K562 (cell line): ENCODE results near the gene TSPAN13. TPM values are rescaled to one million over a fixed set of nuclear protein-coding genes. Genes with fewer than 3 reads are reported as not detected.

Experiments
- ATAC-seq: fragments of 200-7000 bp; cut with Tn5 transposase; 3 replicates; pipeline ENCODE4 v1.9.1; 2020; ENCODE audit warnings: moderate library complexity
- BruUV-seq: library from RNA; stranded (reverse); fragments of 400-500 nt; replicated peaks from 2 replicates; lab custom pipeline; 2021; lab: Mats Ljungman, UMichigan
- CTCF ChIA-PET: fragments of 300-600 bp; formaldehyde crosslinking; extraction: SDS; loops from one replicate; lab custom pipeline; 2021; ENCODE audit warnings: low intra/inter-chr PET ratio; lab: Yijun Ruan, JAX
- POLR2A ChIA-PET: fragments of 300-600, 350-650 bp; sonication (Branson Sonifier 250); formaldehyde crosslinking; extraction: SDS; loops from one replicate; lab custom pipeline; 2021; ENCODE audit warnings: antibody characterized with exemption, inconsistent platforms; lab: Yijun Ruan, JAX
- DNase-seq, 4 experiments: peaks; one replicate each; pipeline versions ENCODE4 v3.0.0 to v3.0.0-alpha.2; 2011 to 2018; ENCODE audit warnings: low spot score in 3 of 4, mixed read lengths in 3 of 4; ENCODE audit errors: extremely low read depth in 1 of 4
- FAIRE-seq: peaks from 2 replicates; lab custom pipeline; 2011; peaks lifted over from hg19 to GRCh38; lab: Jason Lieb, UNC
- H2AFZ ChIP-seq: 2 replicates; pipeline ENCODE4 v1.6.0; 2011; ENCODE audit warnings: low read depth, low read length, control low read depth, inconsistent platforms
- H3K27ac ChIP-seq: fragments of 200-600 bp; 3 replicates; pipeline ENCODE4 v1.8.0; 2011; ENCODE audit warnings: low read depth, mild to moderate bottlenecking, control low read depth, inconsistent platforms, low read length, moderate library complexity, mixed read lengths; ENCODE audit errors: extremely low read depth
- H3K27me3 ChIP-seq, 2 experiments: fragments of 300-600 bp in 1 of 2; 2 replicates in 1 of 2; 3 replicates in 1 of 2; pipeline versions ENCODE4 v1.6.0 to v1.8.0; 2011; ENCODE audit warnings: inconsistent platforms in 2 of 2, low read length in 2 of 2, mild to moderate bottlenecking in 1 of 2, mixed read lengths in 1 of 2, moderate library complexity in 1 of 2; ENCODE audit not compliant: control insufficient read depth in 2 of 2, insufficient read depth in 2 of 2
- H3K36me3 ChIP-seq: fragments of 300-600 bp; 3 replicates; pipeline ENCODE4 v1.8.0; 2011; ENCODE audit warnings: mild to moderate bottlenecking, low read length, inconsistent platforms; ENCODE audit not compliant: control insufficient read depth, insufficient read depth
- H3K4me1 ChIP-seq, 2 experiments: fragments of 200-600 bp in 1 of 2; replicated peaks in 1 of 2; 2 replicates in 1 of 2; 3 replicates in 1 of 2; pipeline versions ENCODE4 v1.5.1 to v1.8.0; 2011; ENCODE audit warnings: inconsistent platforms in 2 of 2, low read length in 2 of 2, mild to moderate bottlenecking in 1 of 2, mixed read lengths in 1 of 2, moderate library complexity in 1 of 2; ENCODE audit not compliant: control insufficient read depth in 2 of 2, insufficient read depth in 2 of 2
- H3K4me2 ChIP-seq: 2 replicates; pipeline ENCODE4 v1.6.1; 2011; ENCODE audit warnings: low read length, control low read depth, inconsistent platforms, mixed read lengths; ENCODE audit not compliant: insufficient read depth
- H3K4me3 ChIP-seq: fragments of 200-600 bp; sonication (generic), shearing (Covaris generic); 2 replicates; pipeline ENCODE4 v1.5.1; 2016; ENCODE audit warnings: control low read depth, inconsistent platforms
- H3K79me2 ChIP-seq: fragments of 200-600 bp; 3 replicates; pipeline ENCODE4 v1.8.0; 2011; ENCODE audit warnings: low read length, inconsistent platforms; ENCODE audit not compliant: control insufficient read depth, insufficient read depth
- H3K9ac ChIP-seq, 2 experiments: 2 replicates each; pipeline versions ENCODE4 v1.6.0 to v1.6.1; 2011; ENCODE audit warnings: low read depth in 2 of 2, low read length in 2 of 2, control low read depth in 1 of 2, inconsistent platforms in 1 of 2, mild to moderate bottlenecking in 1 of 2, mixed read lengths in 1 of 2; ENCODE audit not compliant: insufficient read depth in 1 of 2
- H3K9me1 ChIP-seq: one replicate; pipeline ENCODE4 v1.6.0; 2011; ENCODE audit warnings: inconsistent platforms, mild to moderate bottlenecking, low read length, moderate library complexity; ENCODE audit not compliant: control insufficient read depth, insufficient read depth
- H3K9me3 ChIP-seq: replicated peaks from 2 replicates; pipeline ENCODE4 v1.5.1; 2011; ENCODE audit warnings: low read depth, low read length, inconsistent platforms; ENCODE audit not compliant: control insufficient read depth, insufficient read depth
- H4K20me1 ChIP-seq: replicated peaks from 2 replicates; pipeline ENCODE4 v1.6.1; 2011; ENCODE audit warnings: low read length, inconsistent platforms, mixed read lengths; ENCODE audit not compliant: control insufficient read depth, insufficient read depth
- CBX1 ChIP-seq: sonication (generic); IDR thresholded peaks from 2 replicates; pipeline ENCODE4 v1.6.1; 2016; ENCODE audit warnings: antibody characterized with exemption, low read depth, mild to moderate bottlenecking
- FOXJ2 ChIP-seq: fragments of 200-800 bp; sonication (Bioruptor generic); IDR thresholded peaks from 2 replicates; pipeline ENCODE4 v1.6.1; 2016; ENCODE audit warnings: missing genetic modification characterization, missing compliant biosample characterization
- MCM7 ChIP-seq, 2 experiments: fragments of 450-650 bp; IDR thresholded peaks; 2 replicates each; pipeline ENCODE4 v1.6.1; 2016 to 2018
- ZNF584 ChIP-seq: fragments of 200-800 bp; sonication (Bioruptor generic); IDR thresholded peaks from 2 replicates; pipeline ENCODE4 v1.6.1; 2016; ENCODE audit warnings: low read depth, mild to moderate bottlenecking, missing genetic modification characterization, missing compliant biosample characterization
- WGBS: fragments of 100-300 bp; shearing (Covaris generic); methylation state at CpG from one replicate; pipeline ENCODE4 v1.1.6; 2016; ENCODE audit warnings: low coverage, mixed read lengths; ENCODE audit not compliant: insufficient coverage; ENCODE audit errors: missing lambda C conversion rate; 5-methylcytosine and 5-hydroxymethylcytosine counted together
- in situ Hi-C: fragments of 300-500 bp; cut with MboI; formaldehyde crosslinking; loops from 4 replicates; pipeline ENCODE4 v1.15.0; 2018; ENCODE audit warnings: inconsistent platforms, mixed read lengths
- intact Hi-C: fragments of 100-400 bp; cut with micrococcal nuclease; formaldehyde crosslinking; loops from 2 replicates; pipeline ENCODE4 v1.14.2; 2022
- polyA plus RNA-seq, 8 experiments: library from polyadenylated mRNA; depleted of rRNA in 4 of 8; stranded (reverse) in 5 of 8; unstranded in 3 of 8; fragments of >200 nt; fragmentation: Nextera tagmentation in 2 of 8; fragmentation: Illumina TruSeq in 1 of 8; extraction: Ambion mirVana in 2 of 8; extraction: Trizol in 1 of 8; gene quantifications; 2 replicates each; pipeline versions ENCODE4 v1.2.1 to v1.2.3, GENCODE V29; 2011 to 2014; ENCODE audit warnings: inconsistent platforms in 1 of 8, missing spikeins in 1 of 8
- total RNA-seq, 7 experiments: library from RNA; depleted of rRNA in 6 of 7; stranded (reverse); fragments of >200 nt in 6 of 7; fragmentation: Illumina TruSeq in 2 of 7; extraction: Trizol in 2 of 7; gene quantifications; 2 replicates each; pipeline versions ENCODE4 v1.2.1 to v1.2.3, GENCODE V29; 2011 to 2021; ENCODE audit warnings: low replicate concordance in 1 of 7
- TF ChIP-seq, protein P1 (sequence below): fragments of 450-650 bp; formaldehyde crosslinking; IDR thresholded peaks from 2 replicates; pipeline ENCODE4 v1.4.0; 2020; ENCODE audit warnings: mild to moderate bottlenecking, mixed read lengths
- TF ChIP-seq, protein P2 (sequence below): sonication (generic); formaldehyde crosslinking; IDR thresholded peaks from 2 replicates; pipeline ENCODE4 v1.5.0; 2020; ENCODE audit warnings: missing genetic modification reagents

Gene TSPAN13
- total and polyA plus RNA-seq, 9 of the 15 experiments (the other 6 are each of a cell fraction or from before 2014, with no cell fraction given) = 7.8 to 46.3 (median 20.0) TPM

DNA sequence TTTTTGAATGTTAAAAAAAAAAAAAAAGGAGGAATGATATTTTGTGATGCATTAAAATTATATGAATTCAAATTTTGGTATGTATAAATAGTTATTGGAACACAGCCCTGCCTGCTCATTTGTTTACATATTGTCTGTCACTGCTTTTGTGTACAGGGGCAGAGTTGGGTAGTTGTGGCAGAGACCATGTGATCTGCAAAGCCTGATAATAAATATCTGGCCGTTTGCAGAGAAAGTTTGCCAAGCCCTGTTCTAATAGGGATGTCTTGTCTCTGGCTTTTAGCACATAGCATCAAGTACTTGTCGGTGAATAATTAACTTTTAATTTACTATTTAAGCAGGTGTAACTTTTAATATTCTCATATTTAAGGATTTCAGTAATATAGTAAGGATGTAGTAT lies 19.8 kb downstream of the TSPAN13 start:
- H3K79me2 ChIP-seq = peaks cover 7% of the 10 kb centered on the region; the same call in 2 of the 3 replicates
- in situ Hi-C loops (no loop called here), intact Hi-C loops (no loop called here)
- H3K9ac ChIP-seq = no peak overlapping the region
- peak in 1 of 4 experiments; percentile 23 for DNase-seq
- H3K4me3 ChIP-seq = no peak overlapping the region
- FAIRE-seq = no peak
- no peaks in the 10 kb centered on the region for H3K27me3 ChIP-seq
- ChIA-PET POLR2A (no interaction called here), CTCF (no interaction called here)
- H3K4me1 ChIP-seq = peaks cover 0 to 16% of the 10 kb centered on the region in 2 experiments; a peak in 2 of 5 replicates
- no peak overlapping the region for H3K4me2 ChIP-seq
- H4K20me1 ChIP-seq = no peaks in the 10 kb centered on the region
- H3K9me3 ChIP-seq = no peaks in the 10 kb centered on the region
- no TSS peak for BruUV-seq
- H3K36me3 ChIP-seq = no peaks in the 10 kb centered on the region
- TF ChIP-seq, protein P1, sequence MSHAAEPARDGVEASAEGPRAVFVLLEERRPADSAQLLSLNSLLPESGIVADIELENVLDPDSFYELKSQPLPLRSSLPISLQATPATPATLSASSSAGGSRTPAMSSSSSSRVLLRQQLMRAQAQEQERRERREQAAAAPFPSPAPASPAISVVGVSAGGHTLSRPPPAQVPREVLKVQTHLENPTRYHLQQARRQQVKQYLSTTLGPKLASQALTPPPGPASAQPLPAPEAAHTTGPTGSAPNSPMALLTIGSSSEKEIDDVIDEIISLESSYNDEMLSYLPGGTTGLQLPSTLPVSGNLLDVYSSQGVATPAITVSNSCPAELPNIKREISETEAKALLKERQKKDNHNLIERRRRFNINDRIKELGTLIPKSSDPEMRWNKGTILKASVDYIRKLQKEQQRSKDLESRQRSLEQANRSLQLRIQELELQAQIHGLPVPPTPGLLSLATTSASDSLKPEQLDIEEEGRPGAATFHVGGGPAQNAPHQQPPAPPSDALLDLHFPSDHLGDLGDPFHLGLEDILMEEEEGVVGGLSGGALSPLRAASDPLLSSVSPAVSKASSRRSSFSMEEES (CRISPR knock-in tag) = peak; percentile 16; the same call in 1 of the 2 replicates
- TF ChIP-seq, protein P2, sequence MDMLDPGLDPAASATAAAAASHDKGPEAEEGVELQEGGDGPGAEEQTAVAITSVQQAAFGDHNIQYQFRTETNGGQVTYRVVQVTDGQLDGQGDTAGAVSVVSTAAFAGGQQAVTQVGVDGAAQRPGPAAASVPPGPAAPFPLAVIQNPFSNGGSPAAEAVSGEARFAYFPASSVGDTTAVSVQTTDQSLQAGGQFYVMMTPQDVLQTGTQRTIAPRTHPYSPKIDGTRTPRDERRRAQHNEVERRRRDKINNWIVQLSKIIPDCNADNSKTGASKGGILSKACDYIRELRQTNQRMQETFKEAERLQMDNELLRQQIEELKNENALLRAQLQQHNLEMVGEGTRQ (CRISPR knock-in tag) = peak; percentile 19; the same call in 1 of the 2 replicates
- TF ChIP-seq FOXJ2 (tag) = peak; percentile 45; the same call in 1 of the 2 replicates
- TF ChIP-seq MCM7 (IDR thresholded peaks at IDR 0.05) = no peak
- TF ChIP-seq ZNF584 (CRISPR knock-in tag) = no peak
- TF ChIP-seq CBX1 = no peak
- no peaks in the 10 kb centered on the region for H3K9me1 ChIP-seq
- no peak overlapping the region for H2AFZ ChIP-seq
- WGBS = 18% methylated on average over 2 of the region's 2 CpGs
- H3K27ac ChIP-seq = no peak overlapping the region
- 0 out of 3 replicates have a peak, but pooled peaks have one; percentile 30 for ATAC-seq
